GM21447 (cell line): Measurements from ENCODE around the gene COX20.
"Not testable (repeated sequence)": the region's sequence is repeated elsewhere in the genome, so short reads cannot be mapped to it uniquely, and the experiment has no call there.

ENCODE experiments used
- ATAC-seq: cut with Tn5 transposase; IDR thresholded peaks from one replicate; pipeline ENCODE4 v1.9.1; 2021; ENCODE audit not compliant: unreplicated experiment

COX20 gene

DNA sequence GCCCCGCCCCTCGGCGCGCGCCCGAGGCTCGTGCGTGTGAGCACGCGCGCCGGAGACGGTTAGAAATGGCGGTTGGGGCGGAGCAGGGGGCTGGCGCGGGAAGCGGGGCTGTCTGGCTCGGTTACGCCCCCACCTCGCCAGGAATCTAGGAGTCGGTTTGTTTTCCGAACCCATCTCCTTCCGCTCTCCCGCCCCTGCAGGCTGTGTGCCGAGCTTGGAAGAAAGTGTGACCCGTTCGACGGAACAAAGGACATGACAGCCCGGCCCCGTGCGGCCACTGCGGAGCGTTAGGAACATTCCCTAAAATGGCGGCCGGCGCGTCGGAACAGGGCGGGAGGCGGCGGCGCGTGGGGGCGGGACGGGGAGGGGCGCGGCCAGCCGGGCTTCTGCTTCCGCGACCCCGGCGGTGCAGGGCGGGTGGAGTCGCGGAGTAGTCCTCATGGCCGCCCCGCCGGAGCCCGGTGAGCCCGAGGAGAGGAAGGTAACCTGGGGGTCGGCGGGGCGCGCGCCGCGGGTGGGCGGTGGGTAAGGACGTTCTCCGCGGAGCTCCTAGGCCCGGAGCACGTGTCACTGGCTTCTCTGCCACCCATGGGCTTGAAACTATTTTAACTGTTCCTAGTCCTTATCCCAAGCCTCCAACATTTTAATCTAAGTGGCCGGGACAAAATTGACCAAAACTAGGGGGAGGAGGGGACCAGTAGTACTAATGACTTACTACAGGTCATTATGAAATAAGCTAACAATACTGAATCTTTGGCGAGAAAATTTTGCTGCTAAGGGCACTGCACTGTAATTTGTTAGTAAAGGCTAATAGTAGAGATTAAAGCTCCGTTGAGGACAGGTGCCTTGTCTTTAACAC is at the start of gene COX20:
Gene COX20 (plus strand): TSS at position 383 of the 859 bp plus-strand sequence. CDS start 57 bp downstream, at position 440.
- ATAC-seq, result peak; percentile 55

GRCh38 chr1:244788493-244789275 is 46.8 kb upstream of the COX20 start:
- no peak for ATAC-seq

DNA sequence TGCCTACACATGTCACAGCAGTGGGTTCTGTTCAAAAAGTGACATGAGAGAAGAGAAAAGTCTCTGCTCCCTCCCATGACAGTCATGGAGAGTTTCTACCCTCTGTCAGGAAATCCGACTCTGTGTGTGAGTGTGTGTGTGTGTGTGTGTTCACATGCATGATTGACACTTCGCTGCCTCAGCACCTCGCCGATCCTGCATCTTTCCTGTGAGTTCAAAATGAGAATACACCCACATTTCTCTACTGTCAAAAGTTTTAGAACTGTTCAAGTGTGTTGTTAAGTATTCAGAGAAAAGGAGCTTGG is 46.2 kb upstream of the COX20 start:
- no peak for ATAC-seq

- ATAC-seq, result no peak
These were observed 45.7 kb upstream of the COX20 start for GRCh38 chr1:244789731-244790130.

DNA sequence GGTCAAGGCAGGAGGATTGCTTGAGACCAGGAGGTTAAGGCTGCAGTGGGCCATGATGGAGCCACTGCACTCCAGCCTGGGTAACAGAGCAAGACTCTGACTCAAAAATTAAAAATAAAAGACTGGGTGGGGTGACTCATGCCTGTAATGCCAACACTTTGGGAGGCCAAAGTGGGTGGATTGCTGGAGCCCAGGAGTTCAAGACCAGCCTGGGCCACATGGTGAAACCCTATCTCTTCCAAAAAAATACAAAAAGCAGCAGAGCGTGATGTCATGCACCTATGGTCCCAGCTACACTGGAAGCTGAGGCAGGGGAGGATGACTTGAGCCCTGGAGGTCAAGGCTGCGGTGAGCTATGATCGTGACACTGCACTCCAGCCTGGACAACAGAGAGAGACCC is 44.4 kb upstream of the COX20 start:
- ATAC-seq, result no peak

GRCh38 chr1:244792188-244792850 is 43.1 kb upstream of the COX20 start:
- no peak for ATAC-seq

GRCh38 chr1:244794071-244794470 is 41.4 kb upstream of the COX20 start:
- no peak for ATAC-seq

DNA sequence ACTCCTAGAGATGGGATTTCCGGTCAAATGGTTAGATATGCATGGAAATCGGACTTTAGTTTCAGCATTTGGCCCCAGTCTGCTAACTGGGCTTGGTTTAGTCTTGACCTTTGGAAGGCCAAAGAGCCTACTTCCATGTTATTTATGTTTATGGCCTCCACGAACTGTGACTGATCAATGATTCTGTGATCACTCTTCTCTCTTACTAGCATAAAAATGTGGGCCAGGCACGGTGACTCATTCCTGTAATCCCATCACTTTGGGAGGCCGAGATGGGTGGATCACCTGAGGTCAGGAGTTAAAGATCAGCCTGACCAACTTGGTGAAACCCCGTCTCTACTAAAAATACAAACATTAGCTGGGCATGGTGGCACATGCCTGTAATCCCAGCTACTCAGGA is 40.9 kb upstream of the COX20 start:
- not testable (repeated sequence) for ATAC-seq

GRCh38 chr1:244796719-244797406 is 38.6 kb upstream of the COX20 start:
- ATAC-seq, result no peak

GRCh38 chr1:244800821-244801220 is 34.6 kb upstream of the COX20 start:
- no peak for ATAC-seq

DNA sequence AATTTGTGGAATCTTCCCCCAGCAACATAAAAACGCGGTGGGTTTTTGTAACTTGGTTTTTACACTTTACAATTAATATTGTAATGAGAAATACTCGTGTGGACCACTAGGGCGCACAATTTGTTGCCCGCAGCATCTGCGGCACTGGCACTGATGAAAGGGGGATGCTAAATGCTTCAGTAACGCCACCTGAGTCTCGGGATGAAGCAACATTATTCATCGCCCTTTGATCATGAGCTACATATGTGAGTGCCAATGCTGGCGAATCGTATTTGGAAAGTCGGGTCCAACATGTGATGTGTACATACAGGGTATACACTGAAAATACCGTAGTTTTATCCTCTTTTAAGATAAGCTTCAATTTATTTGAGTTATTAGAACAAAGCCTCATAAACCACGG is 34.2 kb upstream of the COX20 start:
- ATAC-seq, result peak; percentile 86

DNA sequence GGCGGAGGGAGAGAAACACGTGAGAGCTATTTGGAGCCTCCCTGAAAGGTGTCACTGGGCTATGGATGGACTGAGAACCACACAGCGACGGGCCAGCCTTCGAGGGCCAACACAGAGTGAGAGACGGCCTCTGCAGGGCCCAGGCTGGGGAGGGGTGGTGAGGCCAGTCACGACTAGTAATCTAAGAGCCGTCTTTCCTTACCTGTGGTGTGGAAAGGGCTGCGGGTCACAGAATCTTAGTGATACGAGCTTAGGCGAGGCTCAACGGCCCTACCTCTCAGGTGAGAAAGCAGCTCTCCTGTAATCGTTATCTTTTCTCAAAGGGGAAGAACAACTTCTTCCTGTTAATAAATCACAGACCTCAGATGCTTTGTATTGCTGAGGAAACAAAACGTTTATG is 33.4 kb upstream of the COX20 start:
- ATAC-seq, result no peak

GRCh38 chr1:244802556-244803239 is 32.8 kb upstream of the COX20 start:
- ATAC-seq, result no peak

- no peak for ATAC-seq
These were observed 30.6 kb upstream of the COX20 start for GRCh38 chr1:244804841-244805240.

DNA sequence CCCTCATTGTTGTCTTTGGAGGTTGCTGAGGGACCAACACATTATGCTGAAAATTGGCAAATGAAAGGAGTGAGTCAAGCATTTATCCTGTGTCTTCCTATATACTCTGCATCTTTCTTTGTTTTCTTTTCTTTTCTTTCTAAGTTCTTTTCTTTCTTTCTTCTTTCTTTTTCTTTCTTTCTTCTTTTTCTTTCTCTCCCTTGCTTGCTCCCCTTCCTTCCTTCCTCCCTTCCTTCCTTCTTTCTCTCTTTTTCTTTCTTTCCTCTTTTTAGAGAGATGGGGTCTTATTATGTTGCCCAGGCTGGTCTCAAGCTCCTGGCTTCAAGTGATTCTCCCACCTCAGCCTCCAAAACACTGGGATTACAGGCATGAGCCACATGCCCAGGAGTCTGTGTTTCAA is 28.3 kb upstream of the COX20 start:
- no peak for ATAC-seq

DNA sequence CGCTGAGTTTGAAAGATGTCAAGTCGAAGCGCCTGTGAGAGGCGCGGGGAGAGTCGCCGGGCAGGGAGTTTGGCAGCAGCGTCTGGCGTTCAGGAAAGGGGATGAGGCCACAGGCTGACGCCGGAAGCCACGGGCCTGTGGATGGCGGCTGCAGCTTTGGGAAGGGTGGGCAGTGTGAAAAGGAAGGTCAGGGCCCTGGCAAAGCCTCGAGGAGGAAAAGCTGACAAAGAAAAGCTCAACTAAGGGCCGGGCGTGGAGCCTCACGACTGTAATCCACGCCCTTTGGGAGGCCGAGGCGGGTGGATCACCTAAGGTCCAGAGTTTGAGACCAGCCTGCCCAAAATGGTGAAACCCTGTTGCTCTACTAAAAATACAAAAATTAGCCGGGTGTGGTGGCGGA is 25.2 kb upstream of the COX20 start:
- ATAC-seq, result no peak

DNA sequence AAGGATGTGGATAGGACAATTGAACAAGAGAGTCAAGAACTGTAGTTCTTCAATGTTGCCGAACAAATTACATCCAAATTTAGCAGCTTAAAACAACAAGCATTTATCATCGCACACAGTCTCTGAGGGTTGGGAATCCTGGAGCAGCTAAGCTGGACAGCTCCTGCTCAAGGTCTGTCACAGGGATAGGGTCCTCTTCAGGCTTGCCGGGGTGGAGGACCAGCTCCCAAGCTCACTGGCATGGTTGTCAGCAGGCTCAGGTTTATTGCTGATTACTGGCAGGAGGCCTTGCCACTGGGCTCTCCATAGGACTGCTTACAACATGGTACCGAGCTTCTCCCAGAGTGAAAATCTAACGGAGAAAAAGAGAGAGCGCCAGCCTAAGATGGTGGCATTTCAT is 22.1 kb upstream of the COX20 start:
- ATAC-seq, result no peak

GRCh38 chr1:244815600-244816099 is 19.8 kb upstream of the COX20 start:
- ATAC-seq, result no peak

- ATAC-seq, result no peak
These were observed 18.0 kb upstream of the COX20 start for GRCh38 chr1:244817415-244817894.

DNA sequence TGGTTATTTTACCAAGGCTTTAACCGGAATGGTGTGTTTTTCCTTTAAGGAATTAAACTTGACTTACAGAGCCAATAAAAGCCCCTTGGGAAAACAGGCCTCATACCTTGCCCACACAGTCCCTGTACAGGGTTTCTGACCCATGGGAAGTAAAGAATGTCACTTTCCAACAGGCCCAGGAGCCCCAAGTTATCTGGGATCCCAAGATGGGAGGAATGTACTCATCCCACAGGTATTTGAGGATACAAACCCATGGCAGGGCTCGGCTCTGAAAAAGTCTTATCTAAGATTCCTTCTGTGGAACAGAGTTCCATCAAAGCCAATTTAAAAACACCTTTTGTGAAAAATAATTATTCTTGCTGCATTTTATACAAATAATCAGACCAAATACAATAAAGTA is 15.3 kb upstream of the COX20 start:
- ATAC-seq, result no peak
